Left renal cortex interstitium (tissue), 4 donors: ENCODE data around the gene BBS1. TPM values are rescaled to one million over a fixed set of nuclear protein-coding genes. Genes with fewer than 3 reads are reported as not detected.
A peak's percentile ranks its signal among the peaks of the same experiment; 100 is the strongest.
"Not testable (repeated sequence)": the region's sequence is repeated elsewhere in the genome, so short reads cannot be mapped to it uniquely, and the experiment has no call there.

Experiments
- DNase-seq, 4 donors: peaks; one replicate each; pipeline ENCODE4 v3.0.0-alpha.2; 2013; ENCODE audit warnings: low read depth in 4 of 4, low spot score in 2 of 4, missing footprints in 1 of 4
- polyA plus RNA-seq, 4 donors: library from polyadenylated mRNA; unstranded; fragments of 120-200 nt; gene quantifications; one replicate each; pipeline ENCODE4 v1.2.1, GENCODE V29; 2013; ENCODE audit not compliant: insufficient read length in 4 of 4

Gene BBS1
- polyA plus RNA-seq = 100 to 1,000 TPM in 1 of 4 donors, 10 to 100 TPM in 3; 61.4 to 102 (median 79.8) TPM

GRCh38 chr11:66510271-66510989, at the start of gene BBS1:
Gene BBS1 (plus strand): TSS chr11:66510635. CDS start chr11:66510660, 25 bp downstream.
- peak; percentile 55 to 72 (median 67) for DNase-seq

DNA sequence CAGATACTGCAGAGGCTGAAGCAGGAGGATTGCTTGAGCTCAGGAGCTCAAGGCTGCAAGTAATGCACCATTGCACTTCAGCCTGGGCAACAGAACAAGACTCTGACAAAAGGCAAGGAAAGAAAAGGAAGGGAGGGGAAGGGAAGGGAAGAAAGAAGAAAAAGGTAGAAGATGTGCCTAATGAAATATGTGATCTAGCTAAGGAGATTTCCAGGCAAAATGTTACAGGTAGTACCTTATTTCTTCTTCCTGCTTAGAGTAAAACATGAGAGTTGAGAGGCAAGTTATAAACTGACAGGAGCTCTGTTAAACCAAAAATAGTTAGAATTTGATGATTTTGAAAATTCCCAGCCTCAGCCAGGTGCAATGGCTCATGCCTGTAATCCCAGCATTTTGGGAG, 48.4 kb upstream of the BBS1 start:
- no peak for DNase-seq

DNA sequence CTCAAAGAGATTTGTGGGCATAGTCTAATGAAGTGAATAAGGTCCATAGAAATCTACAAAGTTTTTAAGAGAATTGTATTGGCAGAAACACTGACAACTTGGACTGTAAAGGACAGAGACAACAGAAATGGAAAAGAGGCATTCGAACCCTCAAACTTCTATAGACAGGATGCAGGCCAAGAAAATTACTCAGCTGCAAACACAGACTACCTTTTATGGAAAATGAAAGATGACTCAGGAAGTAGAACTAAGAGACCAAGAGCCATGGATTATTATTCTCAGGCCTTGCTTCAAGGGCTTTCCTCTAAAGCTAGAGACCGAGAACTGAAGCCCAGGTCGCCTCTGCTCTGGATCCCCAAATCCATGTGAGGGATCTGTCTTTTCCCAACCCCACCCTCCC, 47.5 kb upstream of the BBS1 start:
- no peak for DNase-seq

GRCh38 chr11:66464116-66464515, 46.3 kb upstream of the BBS1 start:
- not testable (repeated sequence) for DNase-seq

DNA sequence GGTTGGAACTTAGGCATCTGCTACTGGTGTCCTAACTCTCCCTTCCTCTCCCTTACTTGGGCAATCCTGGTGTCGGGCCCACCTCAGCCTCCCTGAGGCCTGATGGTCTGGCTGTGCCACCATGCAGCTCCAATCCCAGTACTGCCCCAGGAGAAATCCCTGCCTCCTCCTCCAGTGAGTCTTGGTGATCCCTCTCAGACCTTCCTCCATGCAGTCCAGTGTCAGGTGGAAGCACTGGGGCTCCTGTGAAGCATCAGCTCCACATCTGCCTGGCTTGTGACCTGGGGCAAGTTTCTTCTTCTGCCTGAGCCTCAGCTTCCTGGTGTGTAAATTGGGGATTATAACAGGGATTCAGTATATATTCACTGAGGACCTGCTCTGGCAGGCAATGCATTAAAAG, 45.5 kb upstream of the BBS1 start:
- no peak for DNase-seq

GRCh38 chr11:66465373-66466224, 44.8 kb upstream of the BBS1 start:
- no peak for DNase-seq

- DNase-seq = peak; percentile 81 to 92 (median 88)
Measured at GRCh38 chr11:66466225-66467033, 44.0 kb upstream of the BBS1 start, which contains the start of gene PELI3. Gene PELI3 (plus strand): TSS chr11:66466905. CDS start chr11:66468129, 1,224 bp downstream.

DNA sequence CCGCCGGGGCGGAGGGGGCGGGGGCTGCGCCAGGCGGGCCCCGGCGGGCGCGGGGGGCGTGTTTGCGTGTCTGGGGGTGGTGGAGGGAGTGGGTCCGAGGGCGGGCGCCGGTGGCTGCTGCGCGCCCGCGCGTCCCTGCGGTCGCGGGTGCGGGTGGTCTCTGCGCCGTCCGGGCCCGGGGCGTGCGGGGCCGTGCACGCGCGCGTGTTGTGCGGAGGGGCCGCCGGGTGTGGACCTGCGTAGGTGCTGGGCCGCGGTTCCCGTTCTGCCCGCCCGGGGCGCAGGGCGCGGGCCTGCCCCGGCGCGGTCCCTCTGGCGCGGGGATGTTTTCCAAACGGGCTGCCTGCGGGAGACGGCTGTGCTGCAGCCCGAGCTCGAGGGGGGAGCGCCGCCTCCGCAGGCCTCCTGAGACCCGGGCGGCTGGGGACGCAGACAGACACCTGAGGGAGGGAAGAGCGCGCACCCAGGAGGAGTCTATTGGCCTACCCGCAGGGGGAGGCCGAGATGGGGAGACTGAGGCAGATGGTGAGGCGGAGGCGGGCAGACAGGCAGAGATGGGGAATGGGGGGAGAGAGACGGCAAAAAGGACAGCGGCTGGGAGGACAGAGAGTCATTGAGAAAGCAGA, 43.3 kb upstream of the BBS1 start:
- no peak for DNase-seq

DNA sequence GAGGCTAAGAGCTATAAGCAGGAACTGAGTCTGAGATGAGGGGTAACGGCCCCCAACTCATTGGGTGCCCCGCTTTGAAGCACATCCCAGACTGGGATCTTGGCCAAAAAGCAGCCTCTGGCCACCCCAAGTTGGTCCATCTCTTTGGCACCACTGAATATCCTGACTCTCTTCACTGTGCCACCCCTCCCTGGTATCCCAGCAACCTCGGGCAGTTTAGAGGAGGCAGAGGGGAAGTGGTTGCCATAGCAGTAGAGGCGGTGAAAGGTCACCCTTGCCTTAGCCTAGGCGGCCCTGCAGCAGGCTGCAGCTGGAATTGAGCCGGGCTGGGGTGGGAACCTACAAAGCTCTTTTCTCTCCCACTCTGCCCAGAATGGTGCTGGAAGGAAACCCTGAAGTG, 42.7 kb upstream of the BBS1 start:
- DNase-seq = peak in 1 of 4 donors; percentile 17

GRCh38 chr11:66468691-66469090, 41.7 kb upstream of the BBS1 start:
- DNase-seq = no peak

- no peak for DNase-seq
Measured at GRCh38 chr11:66469441-66469840, 41.0 kb upstream of the BBS1 start.

GRCh38 chr11:66470015-66470414, 40.4 kb upstream of the BBS1 start:
- DNase-seq = no peak

GRCh38 chr11:66471142-66471541, 39.3 kb upstream of the BBS1 start:
- DNase-seq = no peak

- no peak for DNase-seq
Measured at GRCh38 chr11:66472054-66472453, 38.4 kb upstream of the BBS1 start.

GRCh38 chr11:66473167-66473566, 37.3 kb upstream of the BBS1 start:
- no peak for DNase-seq

DNA sequence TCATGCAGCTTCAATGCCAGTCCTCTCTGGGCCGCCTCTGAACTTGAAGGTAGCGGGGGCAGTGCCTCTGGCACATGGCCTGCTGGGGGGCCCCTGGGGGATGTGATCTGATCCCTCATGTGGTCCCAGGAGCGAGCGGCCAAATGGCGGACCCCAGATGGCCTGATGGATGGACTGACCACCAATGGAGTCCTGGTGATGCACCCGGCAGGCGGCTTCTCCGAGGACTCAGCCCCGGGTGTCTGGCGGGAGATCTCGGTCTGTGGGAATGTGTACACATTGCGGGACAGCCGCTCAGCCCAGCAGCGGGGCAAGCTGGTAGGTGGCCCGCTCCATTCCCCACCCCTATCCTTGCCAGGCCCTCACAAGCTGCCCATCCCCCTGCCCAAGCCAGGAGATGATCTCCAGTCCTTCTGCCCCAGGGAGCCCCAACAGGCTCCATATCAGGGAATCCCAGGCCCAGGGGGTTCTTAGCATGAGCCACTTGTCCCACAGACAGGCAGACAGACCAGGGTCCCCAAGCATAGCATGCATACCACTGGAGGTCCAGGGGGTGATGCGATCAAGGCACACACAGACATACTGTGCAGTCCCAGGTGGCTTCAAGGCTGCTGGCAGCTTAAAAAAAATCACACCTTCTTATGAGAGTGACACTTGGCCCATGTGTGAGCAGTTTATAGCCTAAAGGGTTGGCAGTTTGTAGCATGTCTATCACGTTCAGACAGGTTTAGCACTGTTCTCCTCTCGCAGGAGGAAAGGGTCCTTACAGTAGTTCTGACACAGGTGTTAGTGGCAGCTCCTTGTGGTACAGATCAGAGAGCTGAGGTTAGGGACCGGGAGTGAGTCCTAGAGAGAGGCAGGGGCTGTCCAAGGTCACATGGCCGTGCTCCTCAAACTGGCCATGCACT, 36.6 kb upstream of the BBS1 start:
- DNase-seq = no peak

- no peak for DNase-seq
Measured at GRCh38 chr11:66475349-66476172, 34.9 kb upstream of the BBS1 start.

- no peak for DNase-seq
Measured at GRCh38 chr11:66476173-66476840, 34.1 kb upstream of the BBS1 start.
